ENCODE results near the gene ZPBP2. TPM values are rescaled to one million over a fixed set of nuclear protein-coding genes. Genes with fewer than 3 reads are reported as not detected.

The ZPBP2 gene
- total and polyA plus RNA-seq, 4 donors: not detected

GRCh38 chr17:39831588-39831987 is 36.4 kb upstream of the ZPBP2 start:
- ATAC-seq (ENCODE audit: low FRiP score) (no peak), DNase-seq (no peak)
- Histone ChIP-seq H3K4me1 (ENCODE audit: control insufficient read depth in 1 of 2, insufficient read depth in 2 of 2, low read length in 2 of 2) (no peaks in the 10 kb centered on the region), H3K27ac (ENCODE audit: low read depth in 1 of 2, low read length in 2 of 2) (no peak overlapping the region), H3K9me3 (ENCODE audit: control insufficient read depth, low read length) (peaks cover 9% of the 10 kb centered on the region), H3K36me3 (ENCODE audit: control insufficient read depth in 1 of 2, insufficient read depth in 2 of 2, low read length in 1 of 2) (no peaks in the 10 kb centered on the region), H3K4me3 (ENCODE audit: low read length in 2 of 2) (no peak overlapping the region), H3K27me3 (ENCODE audit: control insufficient read depth in 1 of 2, insufficient read depth in 2 of 2, low read length in 1 of 2) (peaks cover 0 to 2% of the 10 kb centered on the region in 2 donors)
- 70 to 74% methylated on average over 2 of the region's 2 CpGs for WGBS, 2 donors
- intact Hi-C loops (cut with DNase I): no loop called here

DNA sequence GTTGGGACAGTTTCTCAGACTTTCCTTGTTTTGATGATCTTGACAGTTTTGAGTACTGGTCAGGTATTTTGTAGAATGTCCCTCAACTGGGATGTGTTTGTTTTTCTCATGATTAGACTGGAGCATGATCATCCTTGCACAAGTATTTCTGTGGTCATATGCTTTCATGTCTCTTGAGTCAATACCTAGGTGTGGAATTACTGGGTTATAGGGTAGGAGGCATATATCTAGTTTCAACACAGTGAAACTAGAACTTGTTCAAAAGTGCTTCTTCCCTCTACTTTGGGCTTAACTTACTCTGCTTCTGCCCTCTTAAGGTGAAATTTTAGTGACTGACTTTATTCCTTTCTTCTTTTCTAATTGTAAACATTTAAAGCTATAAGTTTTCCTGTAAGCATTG is 34.0 kb upstream of the ZPBP2 start:
- H3K4me1 ChIP-seq (ENCODE audit: control insufficient read depth in 1 of 2, insufficient read depth in 2 of 2, low read length in 2 of 2): no peaks in the 10 kb centered on the region
- intact Hi-C loops (cut with DNase I): no loop called here
- no peaks in the 10 kb centered on the region for H3K36me3 ChIP-seq (ENCODE audit: control insufficient read depth in 1 of 2, insufficient read depth in 2 of 2, low read length in 1 of 2)
- peaks cover 0 to 2% of the 10 kb centered on the region in 2 donors for H3K27me3 ChIP-seq (ENCODE audit: control insufficient read depth in 1 of 2, insufficient read depth in 2 of 2, low read length in 1 of 2)
- DNase-seq (no peak), ATAC-seq (ENCODE audit: low FRiP score) (no peak)
- no peak overlapping the region for H3K4me3 ChIP-seq (ENCODE audit: low read length in 2 of 2)
- peaks cover 10% of the 10 kb centered on the region for H3K9me3 ChIP-seq (ENCODE audit: control insufficient read depth, low read length)
- no peak overlapping the region for H3K27ac ChIP-seq (ENCODE audit: low read depth in 1 of 2, low read length in 2 of 2)

- Histone ChIP-seq H3K9me3 (ENCODE audit: control insufficient read depth, low read length) (peaks cover 15% of the 10 kb centered on the region), H3K4me1 (ENCODE audit: control insufficient read depth in 1 of 2, insufficient read depth in 2 of 2, low read length in 2 of 2) (no peaks in the 10 kb centered on the region), H3K27me3 (ENCODE audit: control insufficient read depth in 1 of 2, insufficient read depth in 2 of 2, low read length in 1 of 2) (peaks cover 0 to 2% of the 10 kb centered on the region in 2 donors), H3K4me3 (ENCODE audit: low read length in 2 of 2) (no peak overlapping the region), H3K36me3 (ENCODE audit: control insufficient read depth in 1 of 2, insufficient read depth in 2 of 2, low read length in 1 of 2) (no peaks in the 10 kb centered on the region), H3K27ac (ENCODE audit: low read depth in 1 of 2, low read length in 2 of 2) (no peak overlapping the region)
- no peak for ATAC-seq (ENCODE audit: low FRiP score)
- intact Hi-C loops (cut with DNase I): no loop called here
- 93% methylated on average over 17 of the region's 17 CpGs for WGBS, 2 donors
- DNase-seq: no peak
Measured at GRCh38 chr17:39835038-39835786, 32.8 kb upstream of the ZPBP2 start.

DNA sequence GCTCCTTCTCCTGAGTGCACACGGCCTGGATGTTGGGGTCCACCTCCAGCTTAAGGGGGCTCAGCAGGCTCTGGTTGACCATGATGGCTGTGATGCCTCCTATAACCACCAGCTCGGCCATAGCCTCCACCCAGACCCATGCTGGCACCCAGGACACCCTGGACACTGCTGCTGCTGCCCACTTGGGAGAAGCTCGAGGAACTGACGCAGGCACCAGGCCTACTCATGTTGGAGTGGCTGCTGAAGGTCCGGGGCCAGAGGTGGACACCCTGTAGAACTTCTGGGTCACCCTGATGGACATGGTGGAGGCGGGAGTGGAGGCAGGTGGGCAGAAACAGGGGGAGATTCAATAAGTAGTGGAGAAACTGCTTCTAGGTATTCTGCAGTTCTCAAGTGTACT is 31.9 kb upstream of the ZPBP2 start:
- Histone ChIP-seq H3K36me3 (ENCODE audit: control insufficient read depth in 1 of 2, insufficient read depth in 2 of 2, low read length in 1 of 2) (no peaks in the 10 kb centered on the region), H3K9me3 (ENCODE audit: control insufficient read depth, low read length) (peaks cover 15% of the 10 kb centered on the region), H3K4me1 (ENCODE audit: control insufficient read depth in 1 of 2, insufficient read depth in 2 of 2, low read length in 2 of 2) (no peaks in the 10 kb centered on the region), H3K4me3 (ENCODE audit: low read length in 2 of 2) (no peak overlapping the region), H3K27me3 (ENCODE audit: control insufficient read depth in 1 of 2, insufficient read depth in 2 of 2, low read length in 1 of 2) (peaks cover 0 to 3% of the 10 kb centered on the region in 2 donors), H3K27ac (ENCODE audit: low read depth in 1 of 2, low read length in 2 of 2) (no peak overlapping the region)
- intact Hi-C loops (cut with DNase I): no loop called here
- DNase-seq (no peak), ATAC-seq (ENCODE audit: low FRiP score) (no peak)
- 78 to 79% methylated on average over 6 of the region's 6 CpGs for WGBS, 2 donors

DNA sequence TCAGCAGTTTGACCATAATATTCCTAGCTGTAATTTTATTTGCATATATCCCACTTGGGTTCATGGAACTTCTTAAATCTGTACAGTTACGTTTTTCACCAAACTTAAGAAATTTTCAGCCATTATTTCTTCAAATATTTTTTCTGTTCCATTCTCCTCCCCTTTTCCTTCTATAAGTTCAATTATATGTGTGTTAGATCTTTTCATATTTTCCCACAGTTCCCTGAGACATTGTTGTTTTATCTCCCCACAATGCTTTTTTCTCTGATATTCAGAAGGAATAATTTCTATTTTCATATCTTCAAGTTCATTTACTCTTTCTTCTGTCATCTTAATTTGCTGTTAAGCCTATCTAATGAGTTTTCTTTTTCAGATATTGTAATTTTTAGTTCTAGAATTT is 29.9 kb upstream of the ZPBP2 start:
- DNase-seq (no peak), ATAC-seq (ENCODE audit: low FRiP score) (no peak)
- Histone ChIP-seq H3K9me3 (ENCODE audit: control insufficient read depth, low read length) (peaks cover 15% of the 10 kb centered on the region), H3K4me3 (ENCODE audit: low read length in 2 of 2) (no peak overlapping the region), H3K36me3 (ENCODE audit: control insufficient read depth in 1 of 2, insufficient read depth in 2 of 2, low read length in 1 of 2) (no peaks in the 10 kb centered on the region), H3K4me1 (ENCODE audit: control insufficient read depth in 1 of 2, insufficient read depth in 2 of 2, low read length in 2 of 2) (no peaks in the 10 kb centered on the region), H3K27me3 (ENCODE audit: control insufficient read depth in 1 of 2, insufficient read depth in 2 of 2, low read length in 1 of 2) (peaks cover 0 to 5% of the 10 kb centered on the region in 2 donors), H3K27ac (ENCODE audit: low read depth in 1 of 2, low read length in 2 of 2) (no peak overlapping the region)
- intact Hi-C loops (cut with DNase I): no loop called here
- 80 to 84% methylated on average over 1 of the region's 1 CpG for WGBS, 2 donors

DNA sequence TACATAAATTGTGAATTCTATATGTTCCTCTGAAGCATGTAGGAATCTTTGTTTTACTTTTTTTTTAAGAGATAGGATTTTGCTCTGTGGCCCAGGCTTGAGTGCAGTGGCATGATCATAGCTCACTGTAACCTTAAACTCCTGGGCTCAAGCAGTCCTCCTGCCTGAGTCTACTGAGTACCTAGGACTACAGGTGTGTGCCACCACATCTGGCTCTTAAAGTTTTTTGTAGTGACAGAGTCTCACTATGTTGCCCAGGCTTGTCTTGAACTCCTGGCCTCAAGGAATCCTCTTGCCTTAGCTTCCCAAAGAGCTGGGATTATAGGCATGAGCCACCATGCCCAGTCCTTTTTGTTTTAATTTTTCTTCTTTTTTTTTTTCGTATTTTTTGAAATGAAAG is 29.2 kb upstream of the ZPBP2 start:
- ATAC-seq (ENCODE audit: low FRiP score) (no peak), DNase-seq (no peak)
- no peaks in the 10 kb centered on the region for H3K36me3 ChIP-seq (ENCODE audit: control insufficient read depth in 1 of 2, insufficient read depth in 2 of 2, low read length in 1 of 2)
- no peak overlapping the region for H3K27ac ChIP-seq (ENCODE audit: low read depth in 1 of 2, low read length in 2 of 2)
- peaks cover 0 to 5% of the 10 kb centered on the region in 2 donors for H3K27me3 ChIP-seq (ENCODE audit: control insufficient read depth in 1 of 2, insufficient read depth in 2 of 2, low read length in 1 of 2)
- H3K4me3 ChIP-seq (ENCODE audit: low read length in 2 of 2): no peak overlapping the region
- H3K9me3 ChIP-seq (ENCODE audit: control insufficient read depth, low read length): peaks cover 15% of the 10 kb centered on the region
- intact Hi-C loops (cut with DNase I): no loop called here
- no peaks in the 10 kb centered on the region for H3K4me1 ChIP-seq (ENCODE audit: control insufficient read depth in 1 of 2, insufficient read depth in 2 of 2, low read length in 2 of 2)
- WGBS, 2 donors: 70 to 77% methylated on average over 1 of the region's 1 CpG

- Histone ChIP-seq H3K27me3 (ENCODE audit: control insufficient read depth in 1 of 2, insufficient read depth in 2 of 2, low read length in 1 of 2) (peaks cover 0 to 4% of the 10 kb centered on the region in 2 donors), H3K9me3 (ENCODE audit: control insufficient read depth, low read length) (peaks cover 7% of the 10 kb centered on the region), H3K27ac (ENCODE audit: low read depth in 1 of 2, low read length in 2 of 2) (no peak overlapping the region), H3K36me3 (ENCODE audit: control insufficient read depth in 1 of 2, insufficient read depth in 2 of 2, low read length in 1 of 2) (no peaks in the 10 kb centered on the region), H3K4me1 (ENCODE audit: control insufficient read depth in 1 of 2, insufficient read depth in 2 of 2, low read length in 2 of 2) (no peaks in the 10 kb centered on the region), H3K4me3 (ENCODE audit: low read length in 2 of 2) (no peak overlapping the region)
- 71 to 72% methylated on average over 2 of the region's 2 CpGs for WGBS, 2 donors
- ATAC-seq (ENCODE audit: low FRiP score): no peak
- intact Hi-C loops (cut with DNase I): no loop called here
- DNase-seq: no peak
Measured at GRCh38 chr17:39841134-39841683, 26.8 kb upstream of the ZPBP2 start.

- no peak for ATAC-seq (ENCODE audit: low FRiP score)
- DNase-seq: no peak
- Histone ChIP-seq H3K27ac (ENCODE audit: low read depth in 1 of 2, low read length in 2 of 2) (no peak overlapping the region), H3K4me3 (ENCODE audit: low read length in 2 of 2) (no peak overlapping the region), H3K4me1 (ENCODE audit: control insufficient read depth in 1 of 2, insufficient read depth in 2 of 2, low read length in 2 of 2) (no peaks in the 10 kb centered on the region), H3K27me3 (ENCODE audit: control insufficient read depth in 1 of 2, insufficient read depth in 2 of 2, low read length in 1 of 2) (peaks cover 0 to 4% of the 10 kb centered on the region in 2 donors), H3K9me3 (ENCODE audit: control insufficient read depth, low read length) (no peaks in the 10 kb centered on the region), H3K36me3 (ENCODE audit: control insufficient read depth in 1 of 2, insufficient read depth in 2 of 2, low read length in 1 of 2) (no peaks in the 10 kb centered on the region)
- WGBS, 2 donors: 67 to 69% methylated on average over 8 of the region's 8 CpGs
- intact Hi-C loops (cut with DNase I): no loop called here
Measured at GRCh38 chr17:39845052-39845846, 22.8 kb upstream of the ZPBP2 start.
